Upper lobe of right lung (tissue), 1 donor: ENCODE measurements around the gene GNG5. TPM values are rescaled to one million over a fixed set of nuclear protein-coding genes. Genes with fewer than 3 reads are reported as not detected.

Experiments
- ATAC-seq: fragments of 200-7000 bp; cut with Tn5 transposase; one replicate; pipeline ENCODE4 v1.9.1; 2020; ENCODE audit warnings: mild to moderate bottlenecking, moderate library complexity
- DNase-seq: peaks from one replicate; pipeline ENCODE4 v3.0.0-alpha.2; 2020
- H3K27ac ChIP-seq: fragments of 200-600 bp; one replicate; pipeline ENCODE4 v1.8.0; 2022
- H3K27me3 ChIP-seq: fragments of 200-600 bp; one replicate; pipeline ENCODE4 v1.8.0; 2022; ENCODE audit warnings: mild to moderate bottlenecking
- H3K36me3 ChIP-seq: fragments of 200-600 bp; one replicate; pipeline ENCODE4 v1.8.0; 2022
- H3K4me1 ChIP-seq: fragments of 200-600 bp; one replicate; pipeline ENCODE4 v1.8.0; 2022
- H3K4me3 ChIP-seq: fragments of 200-600 bp; one replicate; pipeline ENCODE4 v1.8.0; 2022; ENCODE audit warnings: mild to moderate bottlenecking
- H3K9me3 ChIP-seq: fragments of 200-600 bp; one replicate; pipeline ENCODE4 v1.8.0; 2022
- intact Hi-C: fragments of 100-400 bp; cut with DNase I; formaldehyde crosslinking; loops from one replicate; pipeline ENCODE4 v1.11.0; 2022
- total RNA-seq: library from RNA; stranded (reverse); fragmentation: NEBNext Ultra II Directional; extraction: Animal tissue kit (Norgen Biotek cat#: 25700); gene quantifications from one replicate; pipeline ENCODE4 v1.2.1, GENCODE V29; 2021
- TF ChIP-seq, protein P1 (sequence below): fragments of 200-600 bp; IDR thresholded peaks from one replicate; pipeline ENCODE4 v1.8.0; 2022; ENCODE audit warnings: antibody characterized with exemption
- donor health status: DM: no; HTN: yes; CAD: no; lungs with severe emphysema.

Gene GNG5
- total RNA-seq, 1 donor from 2014 or later = 133 TPM

- H3K36me3 ChIP-seq = peaks cover 10% of the 10 kb centered on the region
- no peak overlapping the region for H3K27ac ChIP-seq
- H3K9me3 ChIP-seq = no peaks in the 10 kb centered on the region
- ATAC-seq = no peak
- intact Hi-C loops = no loop called here
- H3K27me3 ChIP-seq = no peaks in the 10 kb centered on the region
- H3K4me1 ChIP-seq = no peaks in the 10 kb centered on the region
- TF ChIP-seq, protein P1, sequence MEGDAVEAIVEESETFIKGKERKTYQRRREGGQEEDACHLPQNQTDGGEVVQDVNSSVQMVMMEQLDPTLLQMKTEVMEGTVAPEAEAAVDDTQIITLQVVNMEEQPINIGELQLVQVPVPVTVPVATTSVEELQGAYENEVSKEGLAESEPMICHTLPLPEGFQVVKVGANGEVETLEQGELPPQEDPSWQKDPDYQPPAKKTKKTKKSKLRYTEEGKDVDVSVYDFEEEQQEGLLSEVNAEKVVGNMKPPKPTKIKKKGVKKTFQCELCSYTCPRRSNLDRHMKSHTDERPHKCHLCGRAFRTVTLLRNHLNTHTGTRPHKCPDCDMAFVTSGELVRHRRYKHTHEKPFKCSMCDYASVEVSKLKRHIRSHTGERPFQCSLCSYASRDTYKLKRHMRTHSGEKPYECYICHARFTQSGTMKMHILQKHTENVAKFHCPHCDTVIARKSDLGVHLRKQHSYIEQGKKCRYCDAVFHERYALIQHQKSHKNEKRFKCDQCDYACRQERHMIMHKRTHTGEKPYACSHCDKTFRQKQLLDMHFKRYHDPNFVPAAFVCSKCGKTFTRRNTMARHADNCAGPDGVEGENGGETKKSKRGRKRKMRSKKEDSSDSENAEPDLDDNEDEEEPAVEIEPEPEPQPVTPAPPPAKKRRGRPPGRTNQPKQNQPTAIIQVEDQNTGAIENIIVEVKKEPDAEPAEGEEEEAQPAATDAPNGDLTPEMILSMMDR = no peak
- no peak overlapping the region for H3K4me3 ChIP-seq
- DNase-seq = no peak
These were observed 32.2 kb upstream of the GNG5 start for GRCh38 chr1:84538599-84538998.

DNA sequence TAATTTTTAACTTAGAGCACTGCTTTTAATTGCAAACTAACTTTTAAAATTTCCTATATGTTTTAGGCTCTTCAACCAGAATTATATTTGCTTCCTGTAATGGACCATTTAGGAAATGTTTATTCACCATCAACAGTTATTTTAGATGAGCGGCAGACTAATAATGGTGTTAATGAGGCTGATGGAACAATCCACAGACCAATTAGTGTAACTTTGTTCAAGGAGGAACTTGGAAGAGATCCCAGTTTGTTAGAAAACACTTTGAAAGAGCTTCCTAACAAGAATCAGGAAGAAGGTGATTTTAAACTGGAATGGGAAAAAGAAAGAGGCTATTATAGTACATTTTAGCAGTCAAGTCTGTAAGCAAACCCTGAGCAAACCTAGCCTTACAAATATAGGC lies 19.4 kb upstream of the GNG5 start:
- intact Hi-C loops = no loop called here
- Histone ChIP-seq H3K27ac (no peak overlapping the region), H3K4me3 (no peak overlapping the region), H3K27me3 (no peaks in the 10 kb centered on the region), H3K36me3 (no peaks in the 10 kb centered on the region), H3K4me1 (no peaks in the 10 kb centered on the region), H3K9me3 (no peaks in the 10 kb centered on the region)
- TF ChIP-seq, protein P1 = no peak
- DNase-seq (no peak), ATAC-seq (no peak)

DNA sequence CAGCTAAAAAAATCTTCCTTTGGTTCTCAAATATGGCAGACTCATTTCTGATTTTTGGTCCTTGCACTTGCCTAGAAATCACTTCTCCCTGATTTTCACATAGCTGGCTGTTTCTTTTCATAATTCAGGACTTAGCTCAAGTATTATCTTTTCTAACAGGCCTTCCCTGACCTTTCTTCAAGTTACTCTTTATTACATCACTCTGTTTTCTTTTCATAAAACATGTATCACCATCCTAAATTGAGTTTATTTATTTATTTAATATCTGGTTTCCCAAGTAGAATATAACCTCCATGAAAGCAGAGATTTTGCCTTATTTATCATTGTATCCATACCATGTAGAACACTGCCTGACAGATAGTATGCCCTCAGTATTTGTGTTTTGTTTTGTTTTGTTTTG lies 18.2 kb upstream of the GNG5 start:
- no peak overlapping the region for H3K4me3 ChIP-seq
- H3K27ac ChIP-seq = no peak overlapping the region
- intact Hi-C loops = no loop called here
- no peaks in the 10 kb centered on the region for H3K36me3 ChIP-seq
- DNase-seq (no peak), ATAC-seq (no peak)
- no peaks in the 10 kb centered on the region for H3K27me3 ChIP-seq
- H3K4me1 ChIP-seq = no peaks in the 10 kb centered on the region
- no peaks in the 10 kb centered on the region for H3K9me3 ChIP-seq
- TF ChIP-seq, protein P1 = no peak

- no peak overlapping the region for H3K4me3 ChIP-seq
- H3K27me3 ChIP-seq = no peaks in the 10 kb centered on the region
- ATAC-seq = no peak
- no peaks in the 10 kb centered on the region for H3K36me3 ChIP-seq
- no peaks in the 10 kb centered on the region for H3K9me3 ChIP-seq
- TF ChIP-seq, protein P1 = no peak
- intact Hi-C loops = no loop called here
- H3K27ac ChIP-seq = no peak overlapping the region
- peaks cover 2% of the 10 kb centered on the region for H3K4me1 ChIP-seq
- DNase-seq = no peak
These were observed 4.3 kb upstream of the GNG5 start for GRCh38 chr1:84510668-84511067.

- Histone ChIP-seq H3K36me3 (no peaks in the 10 kb centered on the region), H3K27me3 (no peaks in the 10 kb centered on the region), H3K4me1 (peaks cover 2% of the 10 kb centered on the region), H3K4me3 (no peak overlapping the region), H3K27ac (no peak overlapping the region), H3K9me3 (no peaks in the 10 kb centered on the region)
- no peak for ATAC-seq
- no peak for DNase-seq
- TF ChIP-seq, protein P1 = no peak
- intact Hi-C loops = no loop called here
These were observed 3.8 kb upstream of the GNG5 start for GRCh38 chr1:84510165-84510564.

DNA sequence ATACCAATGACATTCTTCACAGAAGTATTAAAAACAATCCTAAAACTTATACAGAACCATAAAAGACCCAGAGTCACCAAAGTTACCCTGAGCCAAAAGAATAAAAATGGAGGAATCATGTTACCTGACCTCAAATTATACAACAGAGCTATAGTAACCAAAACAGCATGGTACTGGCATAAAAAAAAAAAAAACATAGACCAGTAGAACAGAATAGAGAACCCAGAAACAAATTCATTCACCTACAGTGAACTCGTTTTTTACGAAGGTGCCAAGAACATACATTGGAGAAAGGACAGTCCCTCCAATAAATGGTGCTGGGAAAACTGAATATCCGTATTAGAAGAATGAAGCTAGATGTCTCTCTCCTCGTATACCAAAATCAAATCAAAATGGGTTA lies 2.6 kb upstream of the GNG5 start:
- Histone ChIP-seq H3K4me1 (peaks cover 8% of the 10 kb centered on the region), H3K9me3 (no peaks in the 10 kb centered on the region), H3K4me3 (no peak overlapping the region), H3K27ac (no peak overlapping the region), H3K27me3 (no peaks in the 10 kb centered on the region), H3K36me3 (no peaks in the 10 kb centered on the region)
- no peak for ATAC-seq
- intact Hi-C loops = loop anchor here (10.0 kb wide), 1 partner anchor 56 kb away; no protein-coding TSS in a partner anchor
- TF ChIP-seq, protein P1 = no peak
- DNase-seq = no peak
